ENCODE results near the gene TRPC6. TPM values are rescaled to one million over a fixed set of nuclear protein-coding genes. Genes with fewer than 3 reads are reported as not detected.

Gene TRPC6
- total RNA-seq, 1 experiment from 2014 or later = not detected

Small RNA genes within 50 kb of the gene (microRNA-seq; reads per million reads assigned to microRNA genes)
- not detected for gene MIR3920 (ENCODE audit: unreplicated experiment)

Data from PC-3 (cell line).